Heart right ventricle (tissue), 16 donors: ENCODE data around the gene NUP35. TPM values are rescaled to one million over a fixed set of nuclear protein-coding genes. Genes with fewer than 3 reads are reported as not detected.

Source experiments
- ATAC-seq, 8 donors: fragments of 200-7000 bp; cut with Tn5 transposase; one replicate each; pipeline ENCODE4 v1.9.1; 2020; ENCODE audit warnings: mild to moderate bottlenecking in 8 of 8, moderate library complexity in 8 of 8, moderate number of reproducible peaks in 1 of 8
- DNase-seq, 2 donors: peaks; one replicate each; pipeline ENCODE4 v3.0.0-alpha.2; 2020
- H3K27ac ChIP-seq, 10 donors: fragments of 200-600 bp; sonication (generic) in 2 of 10; one replicate each; pipeline versions ENCODE4 v1.5.0 to v1.8.0; 2020 to 2022; ENCODE audit warnings: mild to moderate bottlenecking in 3 of 10
- H3K27me3 ChIP-seq, 7 donors: fragments of 200-600 bp; one replicate each; pipeline ENCODE4 v1.8.0; 2021 to 2022; ENCODE audit warnings: mild to moderate bottlenecking in 2 of 7
- H3K36me3 ChIP-seq, 9 donors: fragments of 200-600 bp; sonication (generic) in 1 of 9; one replicate each; pipeline versions ENCODE4 v1.5.0 to v1.8.0; 2020 to 2022; ENCODE audit warnings: mild to moderate bottlenecking in 2 of 9
- H3K4me1 ChIP-seq, 9 donors: fragments of 200-600 bp; sonication (generic) in 1 of 9; one replicate each; pipeline versions ENCODE4 v1.5.0 to v1.8.0; 2020 to 2022; ENCODE audit warnings: mild to moderate bottlenecking in 4 of 9
- H3K4me3 ChIP-seq, 10 donors: fragments of 200-600 bp; sonication (generic) in 2 of 10; one replicate each; pipeline versions ENCODE4 v1.5.0 to v1.8.0; 2020 to 2022; ENCODE audit warnings: mild to moderate bottlenecking in 7 of 10, moderate library complexity in 2 of 10
- H3K9me3 ChIP-seq, 11 donors: fragments of 200-600 bp in 10 of 11; sonication (generic) in 2 of 11; one replicate each; pipeline versions ENCODE4 v1.5.0 to v1.8.0; 2013 to 2022; ENCODE audit warnings: mild to moderate bottlenecking in 2 of 11, control low read depth in 1 of 11, moderate library complexity in 1 of 11
- CTCF ChIP-seq, 9 donors: fragments of 200-600 bp; sonication (generic) in 2 of 9; IDR thresholded peaks; one replicate each; pipeline versions ENCODE4 v1.5.0 to v1.8.0; 2021 to 2022; ENCODE audit warnings: antibody characterized with exemption in 9 of 9, mild to moderate bottlenecking in 5 of 9, moderate library complexity in 1 of 9
- WGBS, 2 donors: extraction: QIAGEN DNeasy Blood & Tissue Kit; methylation state at CpG; one replicate each; pipeline ENCODE4 v1.1.7; 2013; ENCODE audit warnings: inconsistent platforms in 1 of 2; 5-methylcytosine and 5-hydroxymethylcytosine counted together
- intact Hi-C, 10 donors: fragments of 100-400 bp; cut with DNase I; formaldehyde crosslinking; loops; one replicate each; pipeline versions ENCODE4 v1.11.1 to v1.14.2; 2022
- long read RNA-seq, 3 donors: library from polyadenylated mRNA; unstranded; transcript quantifications; one replicate each; pipeline ENCODE4 v2.0.0, GENCODE V29; 2020 to 2021
- polyA plus RNA-seq, 2 donors: library from polyadenylated mRNA; stranded (reverse); fragments of 200-250 nt; gene quantifications; one replicate each; pipeline ENCODE4 v1.2.3, GENCODE V29; 2013
- total RNA-seq, 10 donors: library from RNA; stranded (reverse); fragmentation: NEBNext Ultra II Directional in 3 of 10; extraction: Animal tissue kit (Norgen Biotek cat#: 25700) in 3 of 10; gene quantifications; one replicate each; pipeline versions ENCODE4 v1.2.1 to v1.2.4, GENCODE V29; 2021 to 2023
- donor health status: Arrhythmogenic right ventricular cardiomyopathy.
- donor health status: ischemic (EF 13 %, LVEDD 7.1; RV severe dilation, severe dysfunction).
- donor health status: healthy with polysubstance abuse.
- donor health status: DM: no; HTN: yes; CAD: no.
- donor health status: DM: no; HTN: no; CAD: no.
- donor health status: ischemic (EF 25% LVEDD 6.9; RV normal size, moderate dysfunction).
- donor health status: ischemic (EF 25% LVEDD 5.7; RV mildly dilated, moderate dysfunction).
- donor health status: healthy.
- donor health status: DM: yes; HTN: yes; CAD: no.
- donor health status: Ischemic cardiomyopathy.
- donor health status: ischemic (EF 35%, LVEDD 5.7; RV mildly dilated, moderate dysfunction).
- donor health status: nonischemic (EF 11% LVEDD 7.7; RV severe dilation, severe dysfunction).
- donor health status: DM: yes; HTN: yes; CAD: no.
- donor health status: PGD.
- donor health status: ischemic (EF 29% LVEDD 5.4; RV normal size, mild dysfunction).
- donor health status: nonischemic (EF 23%, LVEDD 6.1; RV moderate dilation, normal function).

NUP35 gene
- 10 to 100 TPM in 1 of 10 donors, 1 to 10 TPM in 9; 4.4 to 11.0 (median 8.3) TPM for total RNA-seq
- 10 to 100 TPM in 1 of 2 donors, 1 to 10 TPM in 1; 6.9 to 10.3 TPM for polyA plus RNA-seq
- long read RNA-seq, donor 1, partial matches to known transcripts: 0 of 4 reads
- long read RNA-seq, donor 1, other reads (novel, unspliced or antisense): 1 of 4 reads
- long read RNA-seq, donor 2, partial matches to known transcripts: 0 of 5 reads
- long read RNA-seq, donor 2, other reads (novel, unspliced or antisense): 2 of 5 reads
- long read RNA-seq, donor 3, transcript NUP35-201 (9 exons, 1,633 nt): major isoform, 18 of 20 reads
- long read RNA-seq, donor 3, partial matches to known transcripts: 1 of 20 reads
- long read RNA-seq, donor 3, other reads (novel, unspliced or antisense): 1 of 20 reads

GRCh38 chr2:183124222-183124956, at the start of gene NUP35:
Gene NUP35 (plus strand): TSS chr2:183124443. CDS start chr2:183124458, 15 bp downstream.
- DNase-seq (peak; percentile 79 to 88), ATAC-seq (peak; percentile 98 to 99 (median 99))
- WGBS, 2 donors: 0% methylated on average over 43 of the region's 43 CpGs
- H3K4me3 ChIP-seq: peak within 1 kb of the TSS; percentile 52 to 96 (median 80)
- H3K9me3 ChIP-seq: no peaks in the 10 kb centered on the region
- no peak for TF ChIP-seq CTCF (IDR thresholded peaks at IDR 0.05)
- peak within 1 kb of the TSS; percentile 7 to 88 (median 80) for H3K27ac ChIP-seq
- intact Hi-C loops: loop anchor here in 2 of 10 donors (1.0 to 5.0 kb wide), 2 partner anchors 47 to 85 kb away; partner anchors contain the start of gene DUSP19 (in 1 of the 2)
- H3K4me1 ChIP-seq: peaks cover 0 to 23% (median 14%) of the 10 kb centered on the region in 9 donors
- no peaks in the 10 kb centered on the region for H3K27me3 ChIP-seq
- H3K36me3 ChIP-seq: peaks cover 0 to 13% (median 0%) of the 10 kb centered on the region in 9 donors

- WGBS, 2 donors: 5 to 6% methylated on average over 8 of the region's 8 CpGs
- no peaks in the 10 kb centered on the region for H3K9me3 ChIP-seq
- ATAC-seq (peak in 7 of 8 donors; percentile 43 to 77 (median 72)), DNase-seq (peak in 1 of 2 donors; percentile 27)
- intact Hi-C loops: loop anchor here in 2 of 10 donors (1.0 to 5.0 kb wide), 4 partner anchors 36 to 361 kb away; partner anchors contain the start of genes DNAJC10 (in 1 of the 2), NCKAP1 (in 1 of the 2) and NUP35 (in 1 of the 2)
- peak overlapping the region; percentile 71 to 92 (median 88) for H3K27ac ChIP-seq
- no peak for TF ChIP-seq CTCF (IDR thresholded peaks at IDR 0.05)
- H3K36me3 ChIP-seq: no peaks in the 10 kb centered on the region
- H3K27me3 ChIP-seq: peaks cover 0 to 18% (median 0%) of the 10 kb centered on the region in 7 donors
- peaks cover 0 to 33% (median 18%) of the 10 kb centered on the region in 9 donors for H3K4me1 ChIP-seq
- H3K4me3 ChIP-seq: peak overlapping the region; percentile 42 to 78 (median 70)
Measured at GRCh38 chr2:183078163-183078463, 46.1 kb upstream of the NUP35 start.

GRCh38 chr2:183078464-183079138, 45.6 kb upstream of the NUP35 start, which contains the start of gene DUSP19:
Gene DUSP19 (plus strand): TSS chr2:183078747. CDS start chr2:183078934, 187 bp downstream.
- intact Hi-C loops: loop anchor here in 2 of 10 donors (1.0 to 5.0 kb wide), 5 partner anchors 36 to 361 kb away; partner anchors contain the start of genes DNAJC10 (in 1 of the 2), NCKAP1 (in 1 of the 2) and NUP35 (in 1 of the 2)
- ATAC-seq: peak; percentile 91 to 96 (median 94)
- peak; percentile 54 to 94 for DNase-seq
- Histone ChIP-seq H3K4me1 (peaks cover 0 to 33% (median 18%) of the 10 kb centered on the region in 9 donors), H3K27ac (peak within 1 kb of the TSS; percentile 71 to 92 (median 88)), H3K9me3 (no peaks in the 10 kb centered on the region), H3K4me3 (peak within 1 kb of the TSS; percentile 42 to 78 (median 70)), H3K36me3 (peaks cover 0 to under 1% (median 0%) of the 10 kb centered on the region in 9 donors), H3K27me3 (peaks cover 0 to 18% (median 0%) of the 10 kb centered on the region in 7 donors)
- 0 to 1% methylated on average over 20 of the region's 20 CpGs for WGBS, 2 donors
- no peak for TF ChIP-seq CTCF (IDR thresholded peaks at IDR 0.05)
